ENCODE measurements around the gene B4GALT6. TPM values are rescaled to one million over a fixed set of nuclear protein-coding genes. Genes with fewer than 3 reads are reported as not detected.

The B4GALT6 gene
- total and polyA plus RNA-seq, 7 experiments from 2014 or later = 0.11 to 2.7 (median 1.2) TPM

DNA sequence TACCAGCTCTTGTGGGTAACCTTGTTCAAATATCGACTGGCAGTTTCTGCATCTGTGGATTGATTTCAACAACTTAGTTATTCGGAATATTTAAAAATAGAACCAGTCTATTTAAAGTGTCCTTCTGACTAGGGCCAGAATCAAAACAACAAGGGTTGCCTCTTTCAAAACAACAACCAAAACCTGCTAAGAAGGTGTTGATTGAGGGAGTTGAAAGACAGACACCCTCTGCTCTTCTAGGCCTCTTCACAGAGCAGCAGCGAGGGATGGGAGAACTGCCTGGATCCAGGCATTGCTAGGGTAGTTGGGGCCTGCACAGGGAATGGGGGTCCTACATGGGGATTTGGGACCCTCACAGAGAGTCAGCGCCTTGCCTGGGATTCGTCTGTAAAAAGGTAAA is 72.9 kb downstream of the B4GALT6 start:
- DNase-seq (no peak), ATAC-seq (no peak)
- Histone ChIP-seq H3K9me3 (ENCODE audit: control insufficient read depth in 2 of 3, low read length in 3 of 3) (no peaks in the 10 kb centered on the region), H3K36me3 (ENCODE audit: control insufficient read depth in 2 of 3, insufficient read depth in 3 of 3, low read length in 3 of 3) (no peaks in the 10 kb centered on the region), H3K4me3 (ENCODE audit: low read length) (no peak overlapping the region), H3K27ac (ENCODE audit: low read depth, low read length) (no peak overlapping the region), H3K27me3 (ENCODE audit: control insufficient read depth in 2 of 2, insufficient read depth in 2 of 2, low read length in 2 of 2) (no peaks in the 10 kb centered on the region), H3K4me1 (ENCODE audit: control insufficient read depth in 2 of 2, insufficient read depth in 2 of 2, low read length in 2 of 2) (no peaks in the 10 kb centered on the region)
- H3K9me3 Mint-ChIP-seq = no peaks in the 10 kb centered on the region
- intact Hi-C loops (cut with micrococcal nuclease) = loop anchor here in 1 of 2 donors (5.0 kb wide), 1 partner anchor 111 kb away; no protein-coding TSS in a partner anchor
- H3K27ac Mint-ChIP-seq = no peak overlapping the region
- no peaks in the 10 kb centered on the region for H3K36me3 Mint-ChIP-seq
- peaks cover 0 to 5% (median 0%) of the 10 kb centered on the region in 5 donors for H3K27me3 Mint-ChIP-seq
- no peak overlapping the region for H3K4me3 Mint-ChIP-seq
- CTCF ChIA-PET = no interaction called here
- no peaks in the 10 kb centered on the region for H3K4me1 Mint-ChIP-seq
- POLR2A ChIA-PET = no interaction called here

DNA sequence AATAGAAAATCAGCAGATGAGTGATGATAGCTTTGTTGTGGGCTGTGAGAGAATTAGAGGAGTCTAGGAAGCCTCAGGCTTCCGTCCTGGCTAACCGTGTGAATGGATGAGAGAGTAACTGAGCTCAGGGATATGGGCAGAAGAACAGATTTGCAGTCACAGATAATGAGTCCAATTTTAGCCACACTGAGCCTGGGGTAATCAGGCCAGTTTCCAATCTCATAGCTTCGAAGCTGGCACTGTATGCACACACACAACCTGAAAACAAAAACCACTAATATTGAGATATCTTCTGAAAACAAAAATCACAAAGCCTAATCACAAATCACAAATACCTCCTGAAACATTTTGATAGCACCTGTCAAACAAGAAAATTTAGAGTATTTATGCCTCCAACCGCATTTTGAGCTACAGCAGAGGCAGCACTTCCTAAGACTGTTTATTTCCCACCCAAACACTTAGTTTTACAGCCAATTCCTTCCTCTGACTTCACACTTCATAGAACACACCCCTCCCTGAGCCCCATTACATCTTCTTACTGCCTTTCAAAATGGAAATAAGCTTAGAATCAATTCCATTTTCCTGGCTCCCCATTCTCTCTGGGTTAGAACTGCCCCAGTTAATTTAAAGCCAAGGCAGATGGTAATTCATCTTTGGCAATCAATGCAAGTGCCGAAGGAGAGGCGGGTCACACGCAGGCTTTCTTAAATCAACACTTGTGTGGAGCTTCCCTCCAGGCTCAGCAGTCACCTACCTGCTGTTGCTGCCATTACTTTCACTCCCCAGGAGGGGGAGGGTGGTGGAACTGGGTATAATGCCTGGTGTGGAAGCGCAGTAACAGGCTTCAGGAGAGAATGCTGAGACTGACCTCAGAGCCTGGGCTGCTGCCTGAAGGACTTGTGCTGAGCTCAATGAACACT is 73.8 kb downstream of the B4GALT6 start:
- H3K4me1 ChIP-seq (ENCODE audit: control insufficient read depth in 2 of 2, insufficient read depth in 2 of 2, low read length in 2 of 2) = no peaks in the 10 kb centered on the region
- no peaks in the 10 kb centered on the region for H3K4me1 Mint-ChIP-seq
- H3K27ac Mint-ChIP-seq = no peak overlapping the region
- ATAC-seq (no peak), DNase-seq (no peak)
- H3K27me3 Mint-ChIP-seq = peaks cover 0 to 5% (median 3%) of the 10 kb centered on the region in 5 donors
- ChIA-PET CTCF (no interaction called here), POLR2A (no interaction called here)
- H3K36me3 Mint-ChIP-seq = no peaks in the 10 kb centered on the region
- H3K36me3 ChIP-seq (ENCODE audit: control insufficient read depth in 2 of 3, insufficient read depth in 3 of 3, low read length in 3 of 3) = no peaks in the 10 kb centered on the region
- no peak overlapping the region for H3K4me3 Mint-ChIP-seq
- no peak overlapping the region for H3K27ac ChIP-seq (ENCODE audit: low read depth, low read length)
- intact Hi-C loops (cut with micrococcal nuclease) = loop anchor here in 1 of 2 donors (5.0 kb wide), 1 partner anchor 112 kb away; no protein-coding TSS in a partner anchor
- no peaks in the 10 kb centered on the region for H3K9me3 ChIP-seq (ENCODE audit: control insufficient read depth in 2 of 3, low read length in 3 of 3)
- H3K27me3 ChIP-seq (ENCODE audit: control insufficient read depth in 2 of 2, insufficient read depth in 2 of 2, low read length in 2 of 2) = no peaks in the 10 kb centered on the region
- H3K4me3 ChIP-seq (ENCODE audit: low read length) = no peak overlapping the region
- H3K9me3 Mint-ChIP-seq = no peaks in the 10 kb centered on the region

DNA sequence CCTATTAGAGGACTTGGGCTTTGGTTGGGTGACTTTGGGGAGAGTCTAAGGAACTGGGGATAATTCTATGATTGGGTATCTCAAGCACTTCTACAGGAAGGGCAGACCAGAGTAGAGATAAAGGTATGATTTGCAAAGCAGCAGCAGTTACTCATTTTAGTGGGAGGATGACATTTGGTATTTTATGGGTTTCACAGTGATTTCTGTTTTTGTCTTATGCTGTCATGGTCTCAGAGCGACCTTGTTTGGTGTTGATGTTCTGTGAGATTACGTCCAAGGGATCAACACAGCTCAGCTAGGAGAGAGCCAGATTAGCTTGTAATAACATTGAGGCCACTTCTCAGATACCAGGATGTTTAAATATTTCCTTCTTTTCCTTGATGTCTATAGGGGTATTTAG is 74.5 kb downstream of the B4GALT6 start:
- no peaks in the 10 kb centered on the region for H3K36me3 ChIP-seq (ENCODE audit: control insufficient read depth in 2 of 3, insufficient read depth in 3 of 3, low read length in 3 of 3)
- CTCF ChIA-PET = no interaction called here
- H3K4me3 ChIP-seq (ENCODE audit: low read length) = no peak overlapping the region
- Mint-ChIP-seq H3K27me3 (peaks cover 0 to 8% (median 2%) of the 10 kb centered on the region in 5 donors), H3K4me3 (no peak overlapping the region), H3K36me3 (no peaks in the 10 kb centered on the region), H3K9me3 (no peaks in the 10 kb centered on the region), H3K4me1 (no peaks in the 10 kb centered on the region), H3K27ac (no peak overlapping the region)
- no peaks in the 10 kb centered on the region for H3K9me3 ChIP-seq (ENCODE audit: control insufficient read depth in 2 of 3, low read length in 3 of 3)
- no peak for ATAC-seq
- H3K27ac ChIP-seq (ENCODE audit: low read depth, low read length) = no peak overlapping the region
- POLR2A ChIA-PET = no interaction called here
- H3K4me1 ChIP-seq (ENCODE audit: control insufficient read depth in 2 of 2, insufficient read depth in 2 of 2, low read length in 2 of 2) = no peaks in the 10 kb centered on the region
- intact Hi-C loops (cut with micrococcal nuclease) = loop anchor here in 1 of 2 donors (5.0 kb wide), 1 partner anchor 112 kb away; no protein-coding TSS in a partner anchor
- no peaks in the 10 kb centered on the region for H3K27me3 ChIP-seq (ENCODE audit: control insufficient read depth in 2 of 2, insufficient read depth in 2 of 2, low read length in 2 of 2)
- DNase-seq = no peak

DNA sequence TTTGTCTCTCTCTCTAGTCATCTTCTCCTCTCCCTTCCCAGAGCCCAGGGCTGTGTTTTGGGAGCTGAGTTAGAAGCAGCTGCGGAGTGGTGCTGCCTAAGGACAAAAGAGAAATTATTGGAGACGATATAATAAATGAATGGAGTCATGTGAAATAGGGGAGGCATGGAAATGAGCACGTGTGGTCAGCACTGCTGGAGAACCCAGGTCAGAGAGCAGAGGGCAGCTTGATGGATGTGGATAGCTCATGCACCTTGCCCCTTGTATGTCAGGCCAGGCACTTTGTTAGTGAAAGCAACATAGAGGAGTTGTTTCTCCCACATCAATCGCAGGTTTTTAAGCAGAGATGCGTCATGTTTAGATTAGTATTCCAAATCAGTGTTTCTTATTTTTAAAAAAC is 77.0 kb downstream of the B4GALT6 start:
- H3K27me3 Mint-ChIP-seq = peaks cover 0 to 16% (median 2%) of the 10 kb centered on the region in 5 donors
- no peak overlapping the region for H3K27ac Mint-ChIP-seq

DNA sequence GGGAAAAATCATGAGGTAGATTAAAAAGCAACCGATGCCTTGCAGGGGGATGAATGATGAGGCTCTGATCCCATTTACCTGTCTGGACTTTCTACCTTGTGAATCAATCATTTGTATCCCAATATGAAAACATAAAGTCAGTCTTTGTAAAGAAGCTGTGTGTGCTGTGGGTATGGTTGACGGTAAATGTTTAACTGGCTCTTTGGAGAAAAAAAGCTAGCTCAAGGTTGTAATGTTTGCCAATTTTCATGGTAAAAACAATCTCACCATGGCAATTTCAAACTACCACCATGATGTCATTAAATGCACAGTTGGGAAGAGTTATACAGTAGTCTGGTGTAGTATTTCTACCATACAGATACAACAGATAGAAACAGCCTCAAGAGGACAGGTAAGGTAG is 78.1 kb downstream of the B4GALT6 start:
- intact Hi-C loops (cut with micrococcal nuclease) = no loop called here
- Mint-ChIP-seq H3K4me3 (no peak overlapping the region), H3K4me1 (no peaks in the 10 kb centered on the region), H3K27ac (no peak overlapping the region), H3K27me3 (peaks cover 0 to 22% (median 2%) of the 10 kb centered on the region in 5 donors), H3K36me3 (no peaks in the 10 kb centered on the region), H3K9me3 (peaks cover 0 to 1% (median 0%) of the 10 kb centered on the region in 11 donors)
- H3K27me3 ChIP-seq (ENCODE audit: control insufficient read depth in 2 of 2, insufficient read depth in 2 of 2, low read length in 2 of 2) = peaks cover 0 to 3% of the 10 kb centered on the region in 2 donors
- no peak overlapping the region for H3K4me3 ChIP-seq (ENCODE audit: low read length)
- no peaks in the 10 kb centered on the region for H3K4me1 ChIP-seq (ENCODE audit: control insufficient read depth in 2 of 2, insufficient read depth in 2 of 2, low read length in 2 of 2)
- H3K9me3 ChIP-seq (ENCODE audit: control insufficient read depth in 2 of 3, low read length in 3 of 3) = no peaks in the 10 kb centered on the region
- ATAC-seq (no peak), DNase-seq (no peak)
- no peaks in the 10 kb centered on the region for H3K36me3 ChIP-seq (ENCODE audit: control insufficient read depth in 2 of 3, insufficient read depth in 3 of 3, low read length in 3 of 3)
- ChIA-PET CTCF (no interaction called here), POLR2A (no interaction called here)
- H3K27ac ChIP-seq (ENCODE audit: low read depth, low read length) = no peak overlapping the region

More for the DNA sequence above, 77.0 kb downstream of the B4GALT6 start:
- ChIA-PET CTCF (no interaction called here), POLR2A (no interaction called here)
- Mint-ChIP-seq H3K36me3 (no peaks in the 10 kb centered on the region), H3K9me3 (peaks cover 0 to 1% (median 0%) of the 10 kb centered on the region in 11 donors), H3K4me3 (no peak overlapping the region), H3K4me1 (no peaks in the 10 kb centered on the region)
- Histone ChIP-seq H3K9me3 (ENCODE audit: control insufficient read depth in 2 of 3, low read length in 3 of 3) (no peaks in the 10 kb centered on the region), H3K27me3 (ENCODE audit: control insufficient read depth in 2 of 2, insufficient read depth in 2 of 2, low read length in 2 of 2) (no peaks in the 10 kb centered on the region), H3K36me3 (ENCODE audit: control insufficient read depth in 2 of 3, insufficient read depth in 3 of 3, low read length in 3 of 3) (no peaks in the 10 kb centered on the region), H3K4me3 (ENCODE audit: low read length) (no peak overlapping the region), H3K4me1 (ENCODE audit: control insufficient read depth in 2 of 2, insufficient read depth in 2 of 2, low read length in 2 of 2) (no peaks in the 10 kb centered on the region), H3K27ac (ENCODE audit: low read depth, low read length) (no peak overlapping the region)
- DNase-seq (no peak), ATAC-seq (no peak)
- intact Hi-C loops (cut with micrococcal nuclease) = no loop called here

DNA sequence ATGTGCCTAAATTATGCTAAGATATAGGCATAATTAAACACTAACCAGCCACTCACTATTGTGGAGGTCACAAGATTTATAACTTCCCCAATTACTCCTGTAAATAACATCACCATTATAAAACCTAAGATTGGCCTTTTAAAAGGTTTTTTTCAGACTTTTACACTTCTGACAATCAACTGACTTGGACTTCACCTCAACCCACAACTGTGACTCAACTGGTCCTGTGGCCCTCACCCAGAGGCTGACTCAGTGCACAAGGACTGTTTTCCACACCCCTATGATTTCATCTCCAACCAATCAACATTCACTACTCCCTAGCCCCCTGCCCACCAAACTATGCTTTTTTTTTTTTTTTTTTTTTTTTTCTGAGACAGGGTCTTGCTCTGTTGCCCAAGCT is 81.1 kb downstream of the B4GALT6 start:
- intact Hi-C loops (cut with micrococcal nuclease) = no loop called here
- peaks cover 0 to 22% (median 4%) of the 10 kb centered on the region in 5 donors for H3K27me3 Mint-ChIP-seq
- no peaks in the 10 kb centered on the region for H3K36me3 ChIP-seq (ENCODE audit: control insufficient read depth in 2 of 3, insufficient read depth in 3 of 3, low read length in 3 of 3)
- DNase-seq (no peak), ATAC-seq (no peak)
- POLR2A ChIA-PET = no interaction called here
- no peaks in the 10 kb centered on the region for H3K9me3 ChIP-seq (ENCODE audit: control insufficient read depth in 2 of 3, low read length in 3 of 3)
- no peaks in the 10 kb centered on the region for H3K4me1 Mint-ChIP-seq
- H3K27ac ChIP-seq (ENCODE audit: low read depth, low read length) = no peak overlapping the region
- H3K36me3 Mint-ChIP-seq = no peaks in the 10 kb centered on the region
- CTCF ChIA-PET = no interaction called here
- peaks cover 0 to 1% (median 0%) of the 10 kb centered on the region in 11 donors for H3K9me3 Mint-ChIP-seq
- H3K4me1 ChIP-seq (ENCODE audit: control insufficient read depth in 2 of 2, insufficient read depth in 2 of 2, low read length in 2 of 2) = no peaks in the 10 kb centered on the region
- peaks cover 0 to 3% of the 10 kb centered on the region in 2 donors for H3K27me3 ChIP-seq (ENCODE audit: control insufficient read depth in 2 of 2, insufficient read depth in 2 of 2, low read length in 2 of 2)
- H3K4me3 ChIP-seq (ENCODE audit: low read length) = no peak overlapping the region
- no peak overlapping the region for H3K27ac Mint-ChIP-seq
- H3K4me3 Mint-ChIP-seq = no peak overlapping the region
